Superior temporal gyrus (tissue), 1 donor: Measurements from ENCODE around the gene ZNF488.
A peak's percentile ranks its signal among the peaks of the same experiment; 100 is the strongest.

ENCODE experiments used
- DNase-seq: peaks from one replicate; pipeline ENCODE4 v3.0.0-alpha.2; 2016; ENCODE audit errors: extremely low spot score

The ZNF488 gene

GRCh38 chr10:47383261-47384147 lies 589 bp downstream of the ZNF488 start:
- DNase-seq, result peak; percentile 49

GRCh38 chr10:47381427-47382379 lies 2.4 kb downstream of the ZNF488 start:
- peak; percentile 77 for DNase-seq

- no peak for DNase-seq
These were observed 3.0 kb downstream of the ZNF488 start for GRCh38 chr10:47381103-47381395.

- DNase-seq, result no peak
These were observed 3.6 kb downstream of the ZNF488 start for GRCh38 chr10:47380341-47381102.

GRCh38 chr10:47379901-47380300 lies 4.2 kb downstream of the ZNF488 start:
- DNase-seq, result peak; percentile 87

- DNase-seq, result no peak
These were observed 4.7 kb downstream of the ZNF488 start for GRCh38 chr10:47379445-47379785.

GRCh38 chr10:47378606-47379444 lies 5.3 kb downstream of the ZNF488 start:
- DNase-seq, result peak; percentile 41

- DNase-seq, result no peak
These were observed 5.9 kb downstream of the ZNF488 start for GRCh38 chr10:47378183-47378510.

- DNase-seq, result no peak
These were observed 7.4 kb downstream of the ZNF488 start for GRCh38 chr10:47376522-47377220.

- DNase-seq, result no peak
These were observed 9.2 kb downstream of the ZNF488 start for GRCh38 chr10:47374611-47375536.

- DNase-seq, result no peak
These were observed 11.4 kb downstream of the ZNF488 start for GRCh38 chr10:47372726-47373125.

GRCh38 chr10:47371629-47372485 lies 12.2 kb downstream of the ZNF488 start:
- no peak for DNase-seq

- no peak for DNase-seq
These were observed 13.2 kb downstream of the ZNF488 start for GRCh38 chr10:47370878-47371277.

- DNase-seq, result no peak
These were observed 13.9 kb downstream of the ZNF488 start for GRCh38 chr10:47370015-47370767.

GRCh38 chr10:47369251-47369894 lies 14.7 kb downstream of the ZNF488 start:
- no peak for DNase-seq

- DNase-seq, result no peak
These were observed 15.5 kb downstream of the ZNF488 start for GRCh38 chr10:47368431-47369180.

- DNase-seq, result no peak
These were observed 16.4 kb downstream of the ZNF488 start for GRCh38 chr10:47367646-47368045.
